SHP77 treated with DMSO at 0.1 percent for 48 hours (cell line): ENCODE data around the gene COL5A2.

ENCODE experiments used
- DNase-seq: peaks from one replicate; lab custom pipeline; 2025; lab: John Stamatoyannopoulos, UW

COL5A2 gene

DNA sequence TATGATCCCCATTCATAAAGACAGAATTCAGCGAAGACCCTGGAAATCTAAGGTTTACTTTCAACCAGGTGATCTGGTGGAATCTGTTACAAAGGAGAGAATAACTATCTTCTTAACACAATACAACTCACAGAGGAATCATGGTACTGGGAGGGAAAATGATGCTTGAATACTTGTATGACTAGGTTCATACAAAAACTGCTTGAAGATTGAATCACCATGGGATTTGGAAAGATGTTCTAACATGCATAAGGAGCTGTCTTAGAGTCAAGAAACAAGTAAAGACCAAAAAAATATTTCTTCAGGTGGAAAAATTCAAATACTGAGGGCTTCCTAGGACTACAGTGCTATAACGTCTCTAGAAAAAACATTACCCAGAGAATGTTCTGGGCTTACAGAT is 32.2 kb downstream of the COL5A2 start:
- no peak for DNase-seq

DNA sequence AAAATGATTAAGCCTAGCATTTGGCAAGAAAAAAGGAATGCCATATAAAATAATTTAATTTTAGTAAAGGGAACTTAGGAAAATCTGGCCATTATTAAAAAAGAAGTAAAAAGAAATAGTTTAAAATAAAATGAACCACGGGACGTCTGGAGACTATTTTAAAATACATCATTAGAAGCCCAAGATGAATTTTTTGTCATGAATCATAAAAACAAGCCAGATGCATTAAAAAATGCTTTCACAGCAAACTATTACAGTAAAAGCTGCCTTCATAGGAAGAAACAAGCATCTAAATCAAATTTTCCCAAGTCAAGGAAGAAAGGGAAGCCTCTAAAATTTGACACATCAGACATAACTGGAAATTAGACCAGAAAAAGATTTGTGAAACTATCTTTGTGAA is 33.0 kb downstream of the COL5A2 start:
- no peak for DNase-seq

GRCh38 chr2:189144700-189145211 is 34.8 kb downstream of the COL5A2 start:
- no peak for DNase-seq

GRCh38 chr2:189143925-189144324 is 35.6 kb downstream of the COL5A2 start:
- DNase-seq, result no peak

DNA sequence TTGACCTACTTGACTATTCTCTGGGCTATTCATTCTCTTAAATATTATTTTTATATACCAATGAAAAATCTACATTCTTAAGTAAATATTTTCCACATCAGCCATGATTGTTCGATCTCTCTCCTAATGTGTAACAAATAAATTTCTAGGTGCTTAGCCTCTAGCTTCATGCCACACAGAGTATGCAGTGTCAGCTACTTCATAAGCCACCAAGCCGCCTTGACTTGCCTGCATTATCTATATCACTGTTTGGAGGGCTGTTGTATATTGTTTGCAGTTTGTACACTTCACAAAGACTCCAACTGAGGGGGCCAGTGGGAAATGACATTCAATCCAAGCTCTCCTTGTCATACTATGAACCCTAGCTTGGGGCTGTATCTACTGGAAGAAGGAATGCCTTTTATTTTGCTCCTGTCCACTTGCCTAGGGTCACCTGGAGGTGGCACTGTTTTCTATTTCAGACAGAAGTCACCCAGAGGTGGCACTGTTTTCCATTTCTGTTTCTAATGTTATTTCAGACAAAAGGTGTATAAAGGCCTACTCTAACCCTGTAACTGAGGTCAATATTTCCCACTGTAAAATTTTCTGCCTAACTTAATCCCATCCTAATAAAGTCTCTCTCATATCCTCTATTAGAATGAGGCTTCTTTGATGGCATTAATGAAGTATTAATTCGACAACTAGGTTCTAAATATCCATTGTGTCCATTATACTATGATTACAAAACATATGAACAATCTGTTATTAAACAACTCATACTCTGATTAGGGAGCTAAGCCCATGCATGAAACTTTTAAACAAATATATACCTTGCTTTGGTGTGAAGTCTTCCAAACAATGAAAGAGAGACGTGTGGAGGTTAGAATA is 36.4 kb downstream of the COL5A2 start:
- DNase-seq, result no peak

DNA sequence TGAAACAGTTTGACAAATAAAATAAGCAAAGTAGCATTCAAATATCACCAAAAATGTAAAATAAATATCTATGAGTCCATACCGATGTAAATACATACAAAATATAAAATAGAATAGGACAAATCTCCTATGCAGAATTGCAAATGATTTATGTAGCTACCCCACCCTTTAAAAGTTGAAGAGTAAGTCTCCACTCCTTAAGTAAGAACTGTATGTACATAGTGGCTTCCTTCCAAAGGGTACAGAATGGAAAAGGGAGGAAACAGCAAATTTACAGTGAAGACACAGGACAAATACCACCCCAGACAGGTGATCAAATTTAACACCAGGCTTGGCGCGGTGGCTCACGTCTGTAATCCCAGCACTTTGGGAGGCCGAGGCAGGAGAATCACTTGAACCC is 40.8 kb downstream of the COL5A2 start:
- DNase-seq, result no peak

- no peak for DNase-seq
Measured at GRCh38 chr2:189137519-189137918, 42.0 kb downstream of the COL5A2 start.

- DNase-seq, result no peak
Measured at GRCh38 chr2:189134485-189134884, 45.1 kb downstream of the COL5A2 start.

DNA sequence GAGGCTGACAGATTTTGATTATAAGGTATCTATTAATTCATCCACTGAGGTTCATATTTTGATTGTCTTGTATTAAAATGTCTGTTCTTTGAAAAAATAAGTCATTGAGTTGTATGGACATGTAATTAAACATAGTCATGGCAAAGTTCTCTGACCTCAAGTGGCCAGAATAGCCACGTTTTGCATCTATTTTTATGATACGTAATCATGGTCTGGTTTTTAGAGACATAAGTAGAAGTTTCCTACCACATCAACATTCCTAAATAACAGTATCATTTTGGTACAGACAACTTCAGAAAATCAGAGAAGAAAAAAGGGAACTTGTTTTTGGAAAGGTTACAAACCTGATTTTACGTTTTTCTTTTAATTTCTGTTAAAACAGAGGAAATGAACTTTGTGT is 47.6 kb downstream of the COL5A2 start:
- DNase-seq, result no peak

DNA sequence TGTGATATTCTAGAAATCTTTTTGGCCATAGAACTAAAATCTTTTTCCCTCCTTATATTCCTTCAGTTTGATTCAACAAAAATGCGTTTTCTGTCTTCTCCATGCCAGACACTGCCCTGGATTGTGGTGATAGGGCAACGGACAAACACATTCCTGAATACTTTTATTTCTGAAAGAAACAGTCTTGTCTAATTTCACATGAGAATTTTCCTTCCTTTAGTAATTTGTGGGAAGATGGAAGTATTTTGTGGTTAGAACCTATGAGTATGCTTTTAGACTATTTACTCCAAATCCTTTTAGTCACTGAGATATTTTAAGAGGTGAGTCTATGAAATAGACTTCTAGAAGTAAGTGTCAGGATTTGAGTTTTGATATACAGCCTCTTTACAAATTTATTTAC is 49.6 kb downstream of the COL5A2 start:
- DNase-seq, result no peak

DNA sequence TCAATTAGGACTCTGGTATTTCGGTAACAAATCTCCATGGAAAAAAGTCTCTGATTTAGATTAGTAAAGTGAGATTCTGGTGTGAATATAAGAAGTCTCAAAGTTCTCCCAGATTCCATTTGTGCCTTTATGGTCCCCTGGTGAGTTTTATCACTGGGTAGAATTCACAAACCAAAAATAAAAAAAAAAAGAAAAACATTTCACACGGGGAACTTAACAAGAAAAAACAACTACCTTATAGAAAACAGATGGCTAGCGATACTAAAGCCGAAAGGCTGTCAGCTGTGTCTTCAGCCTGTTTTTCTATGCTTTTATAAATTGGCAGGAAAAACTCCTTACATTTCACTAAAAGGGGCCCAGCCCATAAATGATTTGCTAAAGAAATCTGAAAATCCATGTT is 50.6 kb downstream of the COL5A2 start:
- no peak for DNase-seq

- no peak for DNase-seq
Measured at GRCh38 chr2:189127756-189128155, 51.8 kb downstream of the COL5A2 start.

- DNase-seq, result no peak
Measured at GRCh38 chr2:189125195-189125594, 54.4 kb downstream of the COL5A2 start.

DNA sequence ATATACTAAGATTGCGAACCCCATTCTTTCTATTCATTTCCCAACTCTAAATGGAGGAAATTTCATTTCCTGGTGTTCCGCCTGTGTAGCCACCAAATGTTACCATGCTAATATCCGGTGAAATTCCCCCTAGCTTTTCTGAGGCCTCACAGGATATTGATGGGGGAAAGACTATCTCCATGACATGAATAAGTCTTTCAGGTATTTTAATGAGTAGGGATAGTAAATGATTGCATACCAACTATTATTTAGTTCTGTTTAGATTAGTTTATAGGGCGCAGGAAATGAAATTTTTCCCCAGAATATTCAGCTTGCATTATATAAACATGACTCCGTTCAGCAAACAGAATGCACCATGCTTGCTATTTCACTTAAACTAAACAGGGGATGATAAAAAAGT is 55.4 kb downstream of the COL5A2 start:
- no peak for DNase-seq

DNA sequence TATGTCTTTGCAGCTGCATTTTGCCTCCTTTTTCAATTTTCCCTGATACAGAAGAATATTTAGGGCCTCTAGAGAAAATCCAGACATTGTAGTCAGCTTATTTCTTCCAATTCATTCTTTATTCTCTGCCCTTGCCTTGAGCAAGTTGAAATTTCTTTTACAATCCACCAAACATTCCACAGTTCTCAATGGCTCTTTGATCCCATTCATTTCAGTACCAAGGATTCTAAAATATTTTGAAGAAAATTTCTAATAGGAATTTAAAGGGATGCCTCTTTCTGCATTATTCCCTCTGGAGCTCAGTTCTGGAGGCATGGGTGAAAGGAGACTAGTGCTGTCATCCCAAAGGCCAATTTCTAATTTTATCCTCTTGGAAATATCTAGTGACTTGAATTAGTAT is 61.2 kb downstream of the COL5A2 start:
- DNase-seq, result no peak

GRCh38 chr2:189116979-189117378 is 62.6 kb downstream of the COL5A2 start:
- DNase-seq, result no peak

DNA sequence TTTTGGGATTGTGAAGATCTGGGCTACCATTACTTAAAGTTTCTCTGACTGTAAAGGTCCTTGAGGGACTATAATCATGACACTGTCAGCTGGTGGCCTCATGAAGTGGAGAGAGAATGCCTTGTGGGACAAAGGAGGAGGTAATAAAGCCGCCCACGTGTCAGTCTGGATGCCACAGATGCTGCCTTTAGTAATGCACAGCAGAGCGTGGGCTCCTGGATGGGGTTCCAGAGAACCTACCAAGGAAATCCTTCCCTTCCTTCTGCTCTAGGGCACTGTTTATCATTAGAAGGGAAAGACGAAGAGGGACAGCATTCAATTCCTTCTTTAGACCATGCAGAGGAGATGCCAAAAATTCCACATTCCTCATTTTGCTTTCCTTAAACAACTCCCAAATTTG is 63.5 kb downstream of the COL5A2 start:
- no peak for DNase-seq

DNA sequence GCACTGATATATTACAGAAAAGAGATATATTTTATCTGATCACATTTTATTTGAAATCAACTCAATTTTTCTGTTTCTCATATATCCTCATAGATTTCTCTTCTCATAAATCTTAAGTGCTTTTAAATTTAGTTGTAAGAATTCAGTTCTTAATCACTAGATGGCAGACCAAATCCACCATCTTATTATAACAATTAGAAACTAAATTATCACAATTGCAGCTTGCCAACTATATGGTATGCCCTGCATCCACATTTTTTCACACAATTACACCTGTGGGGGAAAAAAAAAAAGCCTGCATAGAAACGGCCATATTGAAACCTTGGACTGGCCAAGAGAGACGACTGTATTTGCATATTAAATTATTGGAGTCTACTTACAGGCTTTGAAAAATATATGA is 64.4 kb downstream of the COL5A2 start:
- DNase-seq, result no peak

GRCh38 chr2:189113963-189114362 is 65.6 kb downstream of the COL5A2 start:
- DNase-seq, result no peak

- DNase-seq, result no peak
Measured at GRCh38 chr2:189111063-189111715, 68.4 kb downstream of the COL5A2 start.

DNA sequence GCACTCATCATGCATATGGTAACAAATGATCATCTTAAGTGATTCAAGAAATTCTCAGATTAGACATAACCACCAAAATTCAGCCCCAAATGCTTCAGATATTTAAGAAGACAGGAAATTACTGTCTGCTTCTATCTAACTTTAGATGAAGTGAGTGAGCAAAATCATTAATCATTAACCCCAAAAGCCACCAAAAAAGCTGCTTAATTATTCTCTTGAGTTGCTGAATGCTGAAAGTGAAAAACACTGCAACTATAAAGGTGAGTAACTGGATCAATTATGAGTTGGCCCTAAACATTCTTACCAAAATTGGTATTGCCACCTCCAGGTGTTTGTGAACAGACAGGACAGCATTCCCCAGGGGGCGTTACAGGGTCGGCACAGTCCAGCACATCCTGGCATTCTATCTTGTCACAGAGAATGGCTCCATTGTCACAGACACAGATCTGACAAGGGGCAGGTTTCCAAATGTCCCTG is 69.6 kb downstream of the COL5A2 start:
- DNase-seq, result no peak

DNA sequence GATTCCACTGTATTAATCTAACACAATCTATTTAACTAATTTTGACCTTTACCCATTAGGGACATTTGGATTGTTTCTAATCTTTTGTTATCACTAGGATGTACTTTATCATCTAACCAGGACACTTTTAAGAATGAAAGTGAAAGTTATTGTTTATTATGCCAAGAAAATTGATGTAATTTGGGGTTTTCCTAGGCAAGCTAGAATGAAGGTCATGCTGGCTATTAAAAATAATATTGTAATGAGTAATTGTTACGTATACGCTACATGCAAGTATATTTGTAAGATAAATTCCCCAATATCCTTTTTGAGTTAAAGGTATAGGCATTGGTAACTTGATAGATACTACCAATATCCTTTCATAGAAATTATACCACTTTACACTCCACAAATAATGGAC is 74.6 kb downstream of the COL5A2 start:
- DNase-seq, result no peak

DNA sequence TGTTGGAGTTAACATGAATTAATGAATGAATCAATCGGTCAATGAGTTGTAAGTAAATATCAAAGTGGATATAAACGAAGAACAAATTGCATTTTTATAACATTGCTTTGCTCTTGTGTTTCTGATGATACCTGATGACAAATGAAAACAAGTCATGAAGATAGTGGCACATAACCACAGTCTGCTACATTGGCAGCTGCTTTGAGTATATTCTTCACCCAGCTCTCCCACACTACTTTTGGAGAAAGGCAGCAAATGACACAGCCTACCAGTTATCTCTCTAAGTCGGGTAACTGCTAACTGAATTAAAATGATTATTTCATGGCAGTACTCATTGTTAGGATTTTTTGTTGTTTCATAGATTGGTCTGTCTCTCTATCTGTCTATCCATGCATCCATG is 76.8 kb downstream of the COL5A2 start:
- no peak for DNase-seq
